Stimulated activated CD4-positive, alpha-beta T cell treated with anti-CD3 and anti-CD28 coated beads, Interleukin-4, amount 100 ng/mL, for 48 hours (primary cell): ENCODE data around the gene PAGR1.
"Not testable (repeated sequence)": the region's sequence is repeated elsewhere in the genome, so short reads cannot be mapped to it uniquely, and the experiment has no call there.

Experiments used
- DNase-seq, 2 donors: peaks; one replicate each; pipeline ENCODE4 v3.0.0-alpha.2; 2020; ENCODE audit warnings: low read depth in 2 of 2

Gene PAGR1

DNA sequence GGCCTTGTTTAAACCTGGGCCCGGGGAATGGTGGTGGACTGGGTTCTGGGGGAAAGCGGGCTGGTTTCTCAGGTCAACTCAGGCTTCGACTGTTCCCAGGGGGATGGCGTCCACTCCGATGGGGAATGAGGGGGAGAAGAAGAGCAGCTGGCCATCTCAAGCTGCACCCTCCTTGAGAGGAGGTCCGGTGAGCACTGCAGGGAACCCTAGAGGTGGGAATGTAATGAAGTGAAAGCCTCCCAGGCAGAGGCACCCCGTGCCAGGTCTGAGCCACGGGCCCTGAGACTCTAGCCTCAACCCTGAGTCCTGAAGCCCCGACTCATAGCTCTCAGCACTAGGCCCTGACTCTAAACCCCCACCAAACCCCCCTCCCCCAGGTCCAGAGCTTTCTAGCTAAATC, 48.3 kb downstream of the PAGR1 start:
- DNase-seq: no peak

DNA sequence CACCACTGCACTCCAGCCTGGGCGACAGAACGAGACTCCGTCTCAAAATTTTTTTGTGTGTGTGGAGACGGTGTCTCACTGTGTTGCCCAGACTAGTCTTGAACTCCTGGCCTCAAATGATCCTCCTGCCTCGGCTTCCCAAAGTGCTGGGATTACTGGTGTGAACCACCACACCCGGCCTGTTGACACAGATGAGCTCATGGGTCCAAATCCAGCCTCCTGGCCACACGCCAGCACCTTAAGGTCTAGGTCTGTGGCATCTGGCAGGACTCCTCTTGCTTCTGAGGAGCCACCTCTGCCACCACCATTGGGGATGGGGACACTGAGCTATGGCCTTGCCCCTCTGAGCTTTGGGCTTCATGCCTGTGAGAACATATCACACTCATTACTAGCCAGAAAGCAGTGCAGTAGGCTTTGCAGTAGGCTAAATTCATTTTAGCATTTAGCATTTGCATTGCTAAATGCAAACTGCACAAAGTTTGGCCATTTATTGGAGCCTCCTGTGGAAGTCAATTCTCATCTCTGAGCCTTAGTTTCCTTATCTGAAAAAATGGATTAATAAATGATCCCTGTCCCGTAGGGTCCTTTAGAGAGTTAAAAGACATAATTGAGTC, 52.6 kb downstream of the PAGR1 start:
- DNase-seq: no peak

DNA sequence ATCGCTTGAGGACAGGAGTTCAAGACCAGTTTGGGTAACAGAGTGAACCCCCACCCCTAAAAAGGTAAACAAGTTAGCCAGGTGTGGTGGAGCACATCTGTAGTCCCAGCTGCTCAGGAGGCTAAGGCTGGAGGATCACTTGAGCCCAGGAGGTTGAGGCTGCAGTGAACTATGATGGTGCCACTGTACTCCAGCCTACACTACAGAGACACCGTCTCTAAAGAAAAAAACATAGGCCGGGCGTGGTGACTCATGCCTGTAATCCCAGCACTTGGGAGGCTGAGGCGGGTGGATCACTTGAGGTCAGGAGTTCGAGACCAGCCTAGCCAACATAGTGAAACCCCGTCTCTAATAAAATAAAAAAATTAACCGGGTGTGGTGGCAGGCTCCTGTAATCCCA, 53.1 kb downstream of the PAGR1 start:
- DNase-seq: not testable (repeated sequence)
